Esophagus muscularis mucosa (tissue), 4 donors: Measurements from ENCODE around the gene MAP2K6.

ENCODE experiments used
- CTCF ChIP-seq, 3 experiments: fragments of 200-600 bp in 2 of 3; fragments of 450-650 bp in 1 of 3; sonication (generic) in 2 of 3; IDR thresholded peaks; one replicate each; pipeline ENCODE4 v1.5.1; 2017 to 2019; ENCODE audit warnings: antibody characterized with exemption in 3 of 3, mild to moderate bottlenecking in 2 of 3, moderate library complexity in 1 of 3
- EP300 ChIP-seq: sonication (generic); formaldehyde crosslinking; IDR thresholded peaks from one replicate; pipeline ENCODE4 v1.6.1; 2017; ENCODE audit warnings: antibody characterized with exemption
- POLR2A ChIP-seq: fragments of 450-650 bp; IDR thresholded peaks from one replicate; pipeline ENCODE4 v1.6.1; 2017; ENCODE audit warnings: antibody characterized with exemption, moderate library complexity, mild to moderate bottlenecking, low read depth
- POLR2AphosphoS5 ChIP-seq, 2 donors: sonication (generic); formaldehyde crosslinking; IDR thresholded peaks; one replicate each; pipeline ENCODE4 v1.6.1; 2017; ENCODE audit warnings: antibody characterized with exemption in 2 of 2

GRCh38 chr17:69423450-69423849, 9.0 kb downstream of the MAP2K6 start:
- TF ChIP-seq CTCF (IDR thresholded peaks at IDR 0.05) (no peak), POLR2A (no peak), POLR2AphosphoS5 (IDR thresholded peaks at IDR 0.05) (no peak), EP300 (no peak)
